Suprapubic skin (tissue), 4 donors: ENCODE data around the gene GNAI3. TPM values are rescaled to one million over a fixed set of nuclear protein-coding genes. Genes with fewer than 3 reads are reported as not detected.
A peak's percentile ranks its signal among the peaks of the same experiment; 100 is the strongest.

Experiments
- DNase-seq, 2 donors: peaks; one replicate each; pipeline ENCODE4 v3.0.0-alpha.2; 2019; ENCODE audit warnings: low spot score in 2 of 2
- H3K27ac ChIP-seq: fragments of 200-600 bp; sonication (generic); one replicate; pipeline ENCODE4 v1.5.1; 2019
- H3K27me3 ChIP-seq: fragments of 200-600 bp; sonication (generic); one replicate; pipeline ENCODE4 v1.5.1; 2019
- H3K36me3 ChIP-seq: fragments of 200-600 bp; sonication (generic); one replicate; pipeline ENCODE4 v1.5.1; 2019
- H3K4me1 ChIP-seq: fragments of 200-600 bp; sonication (generic); one replicate; pipeline ENCODE4 v1.5.1; 2019
- H3K4me3 ChIP-seq: fragments of 200-600 bp; sonication (generic); one replicate; pipeline ENCODE4 v1.5.1; 2019; ENCODE audit warnings: mild to moderate bottlenecking
- H3K9me3 ChIP-seq: fragments of 200-600 bp; sonication (generic); one replicate; pipeline ENCODE4 v1.5.1; 2019
- CTCF ChIP-seq, 2 donors: fragments of 200-600 bp in 1 of 2; fragments of 450-650 bp in 1 of 2; sonication (generic) in 1 of 2; IDR thresholded peaks; one replicate each; pipeline ENCODE4 v1.5.1; 2016 to 2019; ENCODE audit warnings: antibody characterized with exemption in 2 of 2, mild to moderate bottlenecking in 1 of 2, moderate library complexity in 1 of 2
- EP300 ChIP-seq: sonication (generic); formaldehyde crosslinking; IDR thresholded peaks from one replicate; pipeline ENCODE4 v1.6.1; 2017; ENCODE audit warnings: antibody characterized with exemption
- POLR2A ChIP-seq, 2 donors: fragments of 450-650 bp; IDR thresholded peaks; one replicate each; pipeline ENCODE4 v1.6.1; 2017; ENCODE audit warnings: antibody characterized with exemption in 2 of 2, mild to moderate bottlenecking in 2 of 2, moderate library complexity in 2 of 2
- POLR2AphosphoS5 ChIP-seq, 3 donors: sonication (generic); formaldehyde crosslinking; IDR thresholded peaks; one replicate each; pipeline ENCODE4 v1.6.1; 2017; ENCODE audit warnings: antibody characterized with exemption in 3 of 3
- WGBS: methylation state at CpG from one replicate; pipeline ENCODE4 v1.1.5; 2018; 5-methylcytosine and 5-hydroxymethylcytosine counted together
- total RNA-seq, 4 donors: library from RNA; depleted of rRNA; stranded (reverse); fragments of >200 nt; gene quantifications; one replicate each; pipeline ENCODE4 v1.1.0, GENCODE V29; 2016

Gene GNAI3
- total RNA-seq, 4 donors from 2014 or later = 6.7 to 11.1 (median 9.5) TPM

GRCh38 chr1:109620841-109621286 is 72.4 kb downstream of the GNAI3 start:
- no peaks in the 10 kb centered on the region for H3K27me3 ChIP-seq
- H3K4me1 ChIP-seq = peaks cover 55% of the 10 kb centered on the region
- peaks cover 2% of the 10 kb centered on the region for H3K36me3 ChIP-seq
- peak overlapping the region; percentile 76 for H3K4me3 ChIP-seq
- peak overlapping the region; percentile 84 for H3K27ac ChIP-seq
- no peaks in the 10 kb centered on the region for H3K9me3 ChIP-seq
- WGBS = 0% methylated on average over 16 of the region's 18 CpGs
- TF ChIP-seq EP300 = no peak
- no peak for TF ChIP-seq CTCF (IDR thresholded peaks at IDR 0.05)
- TF ChIP-seq POLR2AphosphoS5 (IDR thresholded peaks at IDR 0.05) = no peak
- DNase-seq = peak; percentile 97 to 98

GRCh38 chr1:109621379-109622136 is 73.1 kb downstream of the GNAI3 start:
- H3K4me1 ChIP-seq = peaks cover 55% of the 10 kb centered on the region
- H3K9me3 ChIP-seq = no peaks in the 10 kb centered on the region
- DNase-seq = no peak
- peak overlapping the region; percentile 76 for H3K4me3 ChIP-seq
- H3K36me3 ChIP-seq = peaks cover 8% of the 10 kb centered on the region
- TF ChIP-seq CTCF (IDR thresholded peaks at IDR 0.05) (no peak), EP300 (no peak), POLR2AphosphoS5 (IDR thresholded peaks at IDR 0.05) (no peak), POLR2A (IDR thresholded peaks at IDR 0.05) (no peak)
- no peaks in the 10 kb centered on the region for H3K27me3 ChIP-seq
- H3K27ac ChIP-seq = peak overlapping the region; percentile 84
- WGBS = 49% methylated on average over 6 of the region's 13 CpGs

GRCh38 chr1:109622137-109622892 is 73.9 kb downstream of the GNAI3 start:
- Histone ChIP-seq H3K4me1 (peaks cover 55% of the 10 kb centered on the region), H3K27me3 (no peaks in the 10 kb centered on the region), H3K36me3 (peaks cover 16% of the 10 kb centered on the region), H3K4me3 (no peak overlapping the region), H3K27ac (no peak overlapping the region), H3K9me3 (no peaks in the 10 kb centered on the region)
- TF ChIP-seq CTCF (IDR thresholded peaks at IDR 0.05) = no peak
- TF ChIP-seq EP300 = no peak
- 73% methylated on average over 4 of the region's 11 CpGs for WGBS
- no peak for DNase-seq

- Histone ChIP-seq H3K9me3 (no peaks in the 10 kb centered on the region), H3K27ac (no peak overlapping the region), H3K4me1 (peaks cover 55% of the 10 kb centered on the region), H3K27me3 (no peaks in the 10 kb centered on the region), H3K36me3 (peaks cover 22% of the 10 kb centered on the region), H3K4me3 (no peak overlapping the region)
- WGBS = 87% methylated on average over 2 of the region's 3 CpGs
- no peak for DNase-seq
- TF ChIP-seq EP300 (no peak), POLR2A (IDR thresholded peaks at IDR 0.05) (no peak), CTCF (IDR thresholded peaks at IDR 0.05) (no peak), POLR2AphosphoS5 (IDR thresholded peaks at IDR 0.05) (no peak)
These were observed 74.5 kb downstream of the GNAI3 start for GRCh38 chr1:109622895-109623294.

GRCh38 chr1:109623601-109624161 is 75.3 kb downstream of the GNAI3 start:
- H3K4me1 ChIP-seq = peaks cover 55% of the 10 kb centered on the region
- no peak for TF ChIP-seq CTCF (IDR thresholded peaks at IDR 0.05)
- no peak for TF ChIP-seq POLR2AphosphoS5 (IDR thresholded peaks at IDR 0.05)
- no peak for TF ChIP-seq POLR2A (IDR thresholded peaks at IDR 0.05)
- no peak for TF ChIP-seq EP300
- 40% methylated on average over 6 of the region's 11 CpGs for WGBS
- no peaks in the 10 kb centered on the region for H3K9me3 ChIP-seq
- H3K36me3 ChIP-seq = peaks cover 30% of the 10 kb centered on the region
- peak overlapping the region; percentile 7 for H3K4me3 ChIP-seq
- H3K27ac ChIP-seq = no peak overlapping the region
- DNase-seq = no peak
- no peaks in the 10 kb centered on the region for H3K27me3 ChIP-seq
